GM21786 (cell line): ENCODE results near the gene UCP3.

Source experiments
- ATAC-seq: cut with Tn5 transposase; IDR thresholded peaks from one replicate; pipeline ENCODE4 v1.9.1; 2021; ENCODE audit not compliant: unreplicated experiment

Gene UCP3

GRCh38 chr11:73957654-73958361 is 51.1 kb downstream of the UCP3 start:
- no peak for ATAC-seq

GRCh38 chr11:73956876-73957653 is 51.8 kb downstream of the UCP3 start:
- ATAC-seq, result no peak

- no peak for ATAC-seq
Observed at GRCh38 chr11:73951797-73952196, 57.1 kb downstream of the UCP3 start.

GRCh38 chr11:73950869-73951710 is 57.8 kb downstream of the UCP3 start, which contains the start of gene DNAJB13:
DNAJB13 (plus strand) TSS chr11:73951026; CDS start chr11:73951070, 44 bp downstream.
- ATAC-seq, result peak; percentile 89
